ENCODE data around the gene ARHGAP18.

Gene ARHGAP18

GRCh38 chr6:129717277-129717676 is 7.3 kb upstream of the ARHGAP18 start:
- DNase-seq, result peak; percentile 43
- TF ChIP-seq CTCF (IDR thresholded peaks at IDR 0.05; ENCODE audit: low read depth, low read length, missing control alignments), result no peak
- no peaks in the 10 kb centered on the region for H3K27me3 ChIP-seq (replicated peaks)
- H3K27ac ChIP-seq, result peak overlapping the region; percentile 51
- no peak overlapping the region for H3K4me3 ChIP-seq (ENCODE audit: low read depth, low read length)
- no peaks in the 10 kb centered on the region for H3K36me3 ChIP-seq (replicated peaks)
- in situ Hi-C loops (cut with HindIII; ENCODE audit: low pct_ligation_motif_present, low sequenced_read_pairs), result no loop called here

- TF ChIP-seq CTCF (IDR thresholded peaks at IDR 0.05; ENCODE audit: low read depth, low read length, missing control alignments), result no peak
- no peak for DNase-seq
- Histone ChIP-seq H3K27ac (no peak overlapping the region), H3K4me3 (ENCODE audit: low read depth, low read length) (no peak overlapping the region), H3K27me3 (replicated peaks) (no peaks in the 10 kb centered on the region), H3K36me3 (replicated peaks) (no peaks in the 10 kb centered on the region)
- in situ Hi-C loops (cut with HindIII; ENCODE audit: low pct_ligation_motif_present, low sequenced_read_pairs), result no loop called here
Observed at GRCh38 chr6:129713806-129714333, 3.9 kb upstream of the ARHGAP18 start.

- no peak for DNase-seq
- peaks cover 3% of the 10 kb centered on the region for H3K36me3 ChIP-seq (replicated peaks)
- no peak overlapping the region for H3K27ac ChIP-seq
- no peaks in the 10 kb centered on the region for H3K27me3 ChIP-seq (replicated peaks)
- H3K4me3 ChIP-seq (ENCODE audit: low read depth, low read length), result no peak overlapping the region
- no peak for TF ChIP-seq CTCF (IDR thresholded peaks at IDR 0.05; ENCODE audit: low read depth, low read length, missing control alignments)
- in situ Hi-C loops (cut with HindIII; ENCODE audit: low pct_ligation_motif_present, low sequenced_read_pairs), result no loop called here
Observed at GRCh38 chr6:129711271-129711631, 1.3 kb upstream of the ARHGAP18 start.

GRCh38 chr6:129710450-129711270 is 683 bp upstream of the ARHGAP18 start:
- peak overlapping the region; percentile 59 for H3K27ac ChIP-seq
- in situ Hi-C loops (cut with HindIII; ENCODE audit: low pct_ligation_motif_present, low sequenced_read_pairs), result no loop called here
- H3K4me3 ChIP-seq (ENCODE audit: low read depth, low read length), result peak overlapping the region; percentile 86
- no peaks in the 10 kb centered on the region for H3K27me3 ChIP-seq (replicated peaks)
- DNase-seq, result no peak
- TF ChIP-seq CTCF (IDR thresholded peaks at IDR 0.05; ENCODE audit: low read depth, low read length, missing control alignments), result no peak
- H3K36me3 ChIP-seq (replicated peaks), result peaks cover 4% of the 10 kb centered on the region

- DNase-seq, result peak; percentile 30
- Histone ChIP-seq H3K27me3 (replicated peaks) (no peaks in the 10 kb centered on the region), H3K36me3 (replicated peaks) (peaks cover 4% of the 10 kb centered on the region), H3K4me3 (ENCODE audit: low read depth, low read length) (peak overlapping the region; percentile 86), H3K27ac (peak overlapping the region; percentile 59)
- TF ChIP-seq CTCF (IDR thresholded peaks at IDR 0.05; ENCODE audit: low read depth, low read length, missing control alignments), result no peak
- in situ Hi-C loops (cut with HindIII; ENCODE audit: low pct_ligation_motif_present, low sequenced_read_pairs), result no loop called here
Observed at GRCh38 chr6:129709196-129709768, 695 bp downstream of the ARHGAP18 start.
